T1000 (cell line): Measurements from ENCODE around the gene PDPN.

Source experiments
- DNase-seq: peaks from one replicate; lab custom pipeline; 2025; ENCODE audit warnings: mixed read lengths; lab: John Stamatoyannopoulos, UW

Gene PDPN

GRCh38 chr1:13617773-13618172 is 34.1 kb downstream of the PDPN start:
- DNase-seq: no peak

- DNase-seq: no peak
These were observed 34.9 kb downstream of the PDPN start for GRCh38 chr1:13618483-13618882.

GRCh38 chr1:13619909-13620308 is 36.3 kb downstream of the PDPN start:
- no peak for DNase-seq

- DNase-seq: no peak
These were observed 37.2 kb downstream of the PDPN start for GRCh38 chr1:13620825-13621224.

- no peak for DNase-seq
These were observed 38.8 kb downstream of the PDPN start for GRCh38 chr1:13622446-13622845.

GRCh38 chr1:13623021-13623637 is 39.5 kb downstream of the PDPN start:
- DNase-seq: no peak

- DNase-seq: no peak
These were observed 40.9 kb downstream of the PDPN start for GRCh38 chr1:13624526-13624925.

GRCh38 chr1:13627127-13627526 is 43.5 kb downstream of the PDPN start:
- no peak for DNase-seq

- no peak for DNase-seq
These were observed 44.6 kb downstream of the PDPN start for GRCh38 chr1:13628218-13628617.

GRCh38 chr1:13628711-13629110 is 45.1 kb downstream of the PDPN start:
- DNase-seq: no peak

- no peak for DNase-seq
These were observed 58.8 kb downstream of the PDPN start for GRCh38 chr1:13642306-13643004.

GRCh38 chr1:13643017-13643416 is 59.4 kb downstream of the PDPN start:
- DNase-seq: no peak

- no peak for DNase-seq
These were observed 62.9 kb downstream of the PDPN start for GRCh38 chr1:13646521-13646920.

GRCh38 chr1:13651279-13651678 is 67.6 kb downstream of the PDPN start:
- no peak for DNase-seq

- DNase-seq: no peak
These were observed 68.6 kb downstream of the PDPN start for GRCh38 chr1:13652238-13652637.

GRCh38 chr1:13661539-13661938 is 77.9 kb downstream of the PDPN start:
- no peak for DNase-seq

- no peak for DNase-seq
These were observed 78.9 kb downstream of the PDPN start for GRCh38 chr1:13662493-13662892.

- DNase-seq: no peak
These were observed 80.3 kb downstream of the PDPN start for GRCh38 chr1:13663969-13664368.

GRCh38 chr1:13664451-13664850 is 80.8 kb downstream of the PDPN start:
- DNase-seq: no peak

- no peak for DNase-seq
These were observed 82.7 kb downstream of the PDPN start for GRCh38 chr1:13666317-13666716.
